HG02885 (cell line): ENCODE data around the gene SLC7A4.
"Not testable (repeated sequence)": the region's sequence is repeated elsewhere in the genome, so short reads cannot be mapped to it uniquely, and the experiment has no call there.

Source experiments
- ATAC-seq: cut with Tn5 transposase; IDR thresholded peaks from one replicate; pipeline ENCODE4 v1.9.1; 2021; ENCODE audit warnings: mild to moderate bottlenecking; ENCODE audit not compliant: unreplicated experiment, poor library complexity

SLC7A4 gene

DNA sequence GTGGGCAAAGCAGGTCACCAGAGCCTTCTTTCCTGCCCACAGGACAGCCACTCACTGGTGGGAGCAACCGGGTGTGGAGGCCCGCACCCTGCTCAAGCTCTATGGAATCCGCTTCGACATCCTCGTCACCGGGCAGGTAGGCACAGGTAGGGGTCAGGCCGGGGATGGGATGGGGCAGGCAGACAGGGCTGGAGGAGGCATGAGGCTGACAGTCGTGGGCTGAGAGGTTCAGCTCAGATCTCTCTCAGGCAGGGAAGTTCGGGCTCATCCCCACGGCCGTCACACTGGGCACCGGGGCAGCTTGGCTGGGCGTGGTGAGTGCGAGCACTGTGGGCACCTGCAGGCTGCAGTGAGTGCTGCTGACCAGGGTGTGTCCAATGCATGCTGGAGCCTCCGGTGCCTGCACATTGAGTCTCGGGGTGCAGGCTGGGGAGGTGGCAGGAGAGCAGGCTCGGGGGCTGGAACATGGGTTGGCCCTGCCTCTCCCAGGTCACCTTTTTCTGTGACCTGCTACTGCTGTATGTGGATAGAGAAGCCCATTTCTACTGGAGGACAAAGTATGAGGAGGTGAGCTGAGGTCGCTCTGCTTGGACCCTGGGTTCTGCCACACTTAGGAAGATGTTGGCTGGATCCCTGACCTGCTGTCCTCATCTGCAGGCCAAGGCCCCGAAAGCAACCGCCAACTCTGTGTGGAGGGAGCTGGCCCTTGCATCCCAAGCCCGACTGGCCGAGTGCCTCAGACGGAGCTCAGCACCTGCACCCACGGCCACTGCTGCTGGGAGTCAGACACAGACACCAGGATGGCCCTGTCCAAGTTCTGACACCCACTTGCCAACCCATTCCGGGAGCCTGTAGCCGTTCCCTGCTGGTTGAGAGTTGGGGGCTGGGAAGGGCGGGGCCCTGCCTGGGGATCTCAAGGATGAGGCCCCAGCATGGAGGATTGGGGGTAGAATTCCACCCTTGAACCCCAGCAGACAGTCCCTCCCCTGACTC lies 6.3 kb downstream of the SLC7A4 start:
- no peak for ATAC-seq

DNA sequence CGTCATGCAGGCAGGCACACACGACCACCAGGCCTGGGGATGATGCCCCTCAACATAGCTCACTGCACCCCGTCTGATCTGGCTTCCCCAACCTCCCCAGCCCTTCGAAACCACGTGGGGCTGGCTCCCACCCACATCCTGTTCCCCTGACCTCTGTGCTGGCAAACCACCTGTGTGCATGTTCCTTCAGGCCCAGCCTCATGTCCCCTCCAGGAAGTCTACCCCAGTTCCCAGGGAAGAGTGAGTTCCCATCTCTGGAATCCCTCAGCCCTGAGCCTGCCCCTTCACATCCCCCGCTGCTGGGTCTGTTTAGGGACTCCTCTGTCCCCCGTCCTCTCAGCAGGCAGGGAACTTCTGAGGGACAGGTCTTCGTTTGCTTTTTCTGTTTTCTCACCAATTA lies 7.1 kb downstream of the SLC7A4 start:
- ATAC-seq: no peak

- no peak for ATAC-seq
Measured at GRCh38 chr22:21022955-21023614, 9.3 kb downstream of the SLC7A4 start.

- no peak for ATAC-seq
Measured at GRCh38 chr22:21022507-21022906, 9.9 kb downstream of the SLC7A4 start.

- ATAC-seq: no peak
Measured at GRCh38 chr22:21020802-21021429, 11.4 kb downstream of the SLC7A4 start.

GRCh38 chr22:21018314-21018713 lies 14.0 kb downstream of the SLC7A4 start:
- no peak for ATAC-seq

GRCh38 chr22:21016644-21017420 lies 15.5 kb downstream of the SLC7A4 start:
- ATAC-seq: no peak

DNA sequence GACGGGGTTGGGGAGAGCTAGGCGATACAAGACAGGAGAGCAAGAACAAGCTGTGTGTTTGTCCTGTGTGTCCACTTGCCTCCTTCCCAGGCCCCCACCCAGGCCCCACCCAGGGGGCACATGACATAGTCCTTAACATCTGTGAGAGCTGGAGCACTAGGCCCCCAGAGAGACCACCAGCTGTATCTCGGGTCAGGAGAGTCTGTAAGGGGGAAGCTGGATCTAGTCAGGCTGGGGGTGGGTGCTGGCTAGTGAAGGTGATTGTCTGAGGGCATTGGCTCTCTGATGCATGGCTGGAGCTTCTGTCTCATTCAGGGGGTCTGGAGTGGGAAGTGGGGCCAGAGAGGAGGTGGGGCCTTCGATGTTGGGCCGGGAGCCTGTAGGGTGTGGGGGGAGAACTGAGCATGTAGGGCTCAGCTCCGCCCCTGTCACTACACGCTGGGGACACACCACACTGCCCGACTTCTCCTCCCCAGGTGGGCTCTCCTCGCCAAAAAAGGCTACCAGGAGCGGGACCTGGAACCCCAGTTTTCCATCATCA lies 16.8 kb downstream of the SLC7A4 start:
- no peak for ATAC-seq

- no peak for ATAC-seq
Measured at GRCh38 chr22:21014726-21015465, 17.5 kb downstream of the SLC7A4 start, which contains the start of gene P2RX6. Gene P2RX6, plus strand, starts transcription at chr22:21015165. Its CDS starts 10 bp downstream, at chr22:21015175.

GRCh38 chr22:21014202-21014725 lies 18.1 kb downstream of the SLC7A4 start:
- ATAC-seq: peak; percentile 77

DNA sequence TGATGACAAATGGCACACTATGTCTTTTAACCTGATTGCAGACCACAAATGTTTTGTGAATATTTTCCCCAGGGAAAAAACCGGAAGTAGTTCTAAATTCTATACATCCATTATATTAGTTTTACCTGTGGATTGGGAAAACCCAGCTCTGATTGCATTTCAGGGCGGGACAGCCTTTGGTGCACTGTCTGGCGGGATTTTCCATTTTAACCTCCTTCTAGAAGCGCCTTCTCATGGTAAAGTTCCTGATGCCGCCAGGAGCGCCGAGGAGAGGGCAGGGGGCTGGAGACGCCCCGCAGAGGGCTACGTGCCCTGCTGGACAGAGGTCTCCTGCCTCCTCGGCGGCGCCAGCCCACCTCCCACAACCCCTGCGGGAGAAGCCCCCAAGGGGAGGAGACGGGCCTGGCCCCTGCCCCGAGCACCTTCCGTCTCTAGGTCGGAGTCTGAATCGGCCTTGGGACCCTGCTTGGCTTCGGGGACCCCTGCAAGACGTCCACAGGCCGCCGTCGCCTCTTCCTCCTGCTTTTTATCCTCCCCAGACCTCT lies 18.6 kb downstream of the SLC7A4 start:
- peak; percentile 16 for ATAC-seq

DNA sequence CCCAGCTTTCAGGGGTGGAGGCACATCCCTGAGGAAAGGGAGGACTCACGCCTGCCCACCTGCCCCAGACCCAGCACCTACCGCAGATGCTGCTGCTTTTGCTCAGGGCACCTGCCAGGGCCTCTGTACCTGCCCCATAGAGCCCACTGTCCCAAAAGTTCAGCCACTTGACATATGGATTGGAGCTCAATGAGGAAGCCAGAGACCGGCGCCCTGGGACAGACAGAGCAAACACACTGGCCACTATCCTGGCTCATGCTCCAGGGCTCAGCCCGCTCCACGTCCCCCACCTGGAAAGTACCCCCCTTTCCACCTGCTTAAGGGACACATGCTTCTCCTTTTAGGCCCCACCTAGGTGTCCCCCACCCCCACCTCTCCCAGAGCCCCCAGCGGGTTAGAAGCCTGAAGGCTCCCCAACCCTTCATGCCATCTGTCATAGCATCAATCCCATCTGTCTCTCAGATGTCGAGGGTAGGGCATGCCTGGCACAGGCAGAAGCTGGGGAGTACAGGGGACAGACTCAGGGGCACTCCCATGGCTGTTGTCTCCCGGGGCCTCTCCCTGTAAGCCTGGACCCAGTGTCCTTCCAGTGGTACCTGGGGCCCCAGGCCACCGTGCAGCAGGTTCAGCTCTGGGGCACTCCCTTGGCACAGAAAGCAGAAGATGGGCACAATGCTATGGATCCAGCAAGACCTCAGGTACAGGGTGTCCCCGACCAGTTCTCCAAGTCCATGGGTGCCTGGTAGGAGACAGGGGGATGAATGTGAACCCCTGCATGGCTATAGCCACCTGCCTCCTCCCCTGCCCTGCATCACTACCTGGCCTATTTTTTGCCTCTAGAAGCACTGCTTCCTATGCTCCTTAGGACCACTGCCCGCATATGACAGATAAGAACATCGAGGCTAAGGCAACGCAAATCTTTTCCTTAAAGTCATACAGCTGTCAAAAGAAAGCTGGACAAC lies 19.6 kb downstream of the SLC7A4 start:
- no peak for ATAC-seq

GRCh38 chr22:21010426-21011113 lies 21.8 kb downstream of the SLC7A4 start:
- no peak for ATAC-seq

DNA sequence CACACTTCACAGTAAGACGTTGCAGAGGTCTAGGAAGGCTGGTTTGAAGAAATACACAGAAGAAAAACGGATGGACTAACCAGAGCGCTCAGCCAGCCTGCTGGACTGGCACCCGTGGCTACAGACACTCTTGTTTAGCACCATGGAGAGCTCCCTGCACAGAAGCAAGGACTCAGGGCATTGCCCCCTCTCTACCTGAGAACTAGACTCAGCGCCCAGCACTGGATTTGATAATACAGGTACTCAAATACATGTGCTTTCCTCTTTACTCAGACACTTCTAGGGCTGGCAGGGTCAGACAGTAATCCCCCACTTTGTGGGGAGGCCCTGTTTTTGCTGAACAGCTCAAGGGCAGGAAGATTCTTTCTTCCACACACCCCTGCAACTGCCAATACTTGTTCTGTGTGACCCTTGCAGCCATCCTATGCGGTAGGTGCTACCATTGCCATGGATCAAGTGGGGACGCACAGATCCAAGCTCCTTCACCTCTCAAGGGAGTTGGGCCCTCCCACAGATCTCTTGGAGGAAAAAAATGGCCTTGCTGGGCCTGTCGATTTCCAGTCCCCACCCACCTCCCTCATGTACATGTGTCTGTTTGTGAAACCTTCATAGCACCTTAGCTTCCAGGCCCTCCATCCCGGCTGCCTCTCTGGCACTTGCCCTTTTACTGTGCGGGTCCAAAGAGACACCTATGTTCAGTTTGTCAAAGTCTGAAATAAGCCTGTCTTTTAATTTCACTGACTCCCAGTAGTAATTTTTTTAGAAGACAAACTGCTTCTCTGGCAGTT lies 22.5 kb downstream of the SLC7A4 start:
- ATAC-seq: no peak

- not testable (repeated sequence) for ATAC-seq
Measured at GRCh38 chr22:21009208-21009607, 23.2 kb downstream of the SLC7A4 start.

DNA sequence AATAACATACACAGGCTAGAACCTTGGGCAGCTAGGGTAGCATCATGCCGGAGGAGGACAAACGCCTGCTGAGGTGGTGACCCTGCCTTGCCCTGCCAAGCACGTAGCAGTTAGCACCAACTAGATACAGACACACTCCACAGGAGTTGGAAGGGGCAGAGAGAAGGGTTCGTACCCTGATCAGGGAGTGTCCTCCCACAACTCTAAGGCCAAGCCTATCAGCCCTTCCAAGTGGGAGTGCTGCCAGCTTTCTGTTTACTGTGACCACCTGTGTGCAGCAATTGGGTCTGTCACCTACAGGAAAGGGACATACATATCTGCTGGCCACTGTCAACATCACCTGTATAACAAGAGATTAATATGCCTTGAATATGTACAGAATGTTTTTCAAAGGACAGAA lies 28.6 kb downstream of the SLC7A4 start:
- ATAC-seq: no peak
